K562 (cell line): ENCODE data around the gene DIS3L2. TPM values are rescaled to one million over a fixed set of nuclear protein-coding genes. Genes with fewer than 3 reads are reported as not detected.

Experiments used
- CBFB ChIP-seq: sonication (generic); formaldehyde crosslinking; IDR thresholded peaks from 2 replicates; pipeline ENCODE4 v1.4.0; 2020; ENCODE audit warnings: mild to moderate bottlenecking, missing genetic modification reagents
- EWSR1 ChIP-seq: fragments of 450-650 bp; IDR thresholded peaks from 2 replicates; pipeline ENCODE4 v1.6.1; 2018; ENCODE audit warnings: borderline replicate concordance, mild to moderate bottlenecking, low read depth, moderate library complexity; ENCODE audit not compliant: partially characterized antibody
- FOXM1 ChIP-seq, 2 experiments: fragments of 450-650 bp in 1 of 2; sonication (generic) in 1 of 2; formaldehyde crosslinking in 1 of 2; IDR thresholded peaks; 2 replicates each; pipeline versions ENCODE4 v1.6.1 to v1.9.0; 2017 to 2022; ENCODE audit warnings: low read depth in 2 of 2, mild to moderate bottlenecking in 2 of 2, missing genetic modification reagents in 1 of 2, moderate library complexity in 1 of 2
- GTF2E2 ChIP-seq: fragments of 200-800 bp; sonication (Bioruptor generic); IDR thresholded peaks from 2 replicates; pipeline ENCODE4 v1.6.1; 2016; ENCODE audit warnings: missing genetic modification characterization, missing compliant biosample characterization
- KLF10 ChIP-seq: fragments of 250-450 bp; sonication (Bioruptor Pico); IDR thresholded peaks from 2 replicates; pipeline ENCODE4 v1.6.1; 2021; ENCODE audit warnings: matching md5 sums
- SAFB ChIP-seq: fragments of 200-400 bp; formaldehyde crosslinking; IDR thresholded peaks from 2 replicates; pipeline ENCODE4 v1.6.1; 2017; ENCODE audit warnings: low read depth, low read length, borderline replicate concordance
- TFAP4 ChIP-seq: sonication (generic); formaldehyde crosslinking; IDR thresholded peaks from 2 replicates; pipeline ENCODE4 v1.8.0; 2022; ENCODE audit warnings: missing genetic modification reagents, mild to moderate bottlenecking, moderate library complexity, borderline replicate concordance
- ZBTB1 ChIP-seq: sonication (generic); formaldehyde crosslinking; IDR thresholded peaks from 2 replicates; pipeline ENCODE4 v1.8.1; 2023; ENCODE audit warnings: missing genetic modification reagents, low read depth, mild to moderate bottlenecking, borderline replicate concordance
- ZC3H11A ChIP-seq: IDR thresholded peaks from 2 replicates; pipeline ENCODE4 v1.6.1; 2012; ENCODE audit warnings: low read depth, low read length, improper control_type of control experiment
- ZNF764 ChIP-seq: fragments of 250-450 bp; sonication (Bioruptor Pico); IDR thresholded peaks from 2 replicates; pipeline ENCODE4 v1.4.0; 2020; ENCODE audit warnings: low read depth, mild to moderate bottlenecking, moderate library complexity
- polyA plus RNA-seq, 8 experiments: library from polyadenylated mRNA; depleted of rRNA in 4 of 8; stranded (reverse) in 5 of 8; unstranded in 3 of 8; fragments of >200 nt; fragmentation: Nextera tagmentation in 2 of 8; fragmentation: Illumina TruSeq in 1 of 8; extraction: Ambion mirVana in 2 of 8; extraction: Trizol in 1 of 8; gene quantifications; 2 replicates each; pipeline versions ENCODE4 v1.2.1 to v1.2.3, GENCODE V29; 2011 to 2014; ENCODE audit warnings: inconsistent platforms in 1 of 8, missing spikeins in 1 of 8
- total RNA-seq, 7 experiments: library from RNA; depleted of rRNA in 6 of 7; stranded (reverse); fragments of >200 nt in 6 of 7; fragmentation: Illumina TruSeq in 2 of 7; extraction: Trizol in 2 of 7; gene quantifications; 2 replicates each; pipeline versions ENCODE4 v1.2.1 to v1.2.3, GENCODE V29; 2011 to 2021; ENCODE audit warnings: low replicate concordance in 1 of 7
- TF ChIP-seq, protein P1 (sequence below): sonication (generic); formaldehyde crosslinking; IDR thresholded peaks from 2 replicates; pipeline ENCODE4 v1.8.0; 2022; ENCODE audit warnings: mild to moderate bottlenecking, missing genetic modification reagents
- TF ChIP-seq, protein P2 (sequence below), 3 experiments: IDR thresholded peaks in 2 of 3; conservative IDR thresholded peaks in 1 of 3; 2 replicates each; pipeline ENCODE4 v1.5.1; 2011 to 2012; ENCODE audit warnings: low read length in 3 of 3, mild to moderate bottlenecking in 3 of 3, control low read depth in 2 of 3, improper control_type of control experiment in 1 of 3, inconsistent platforms in 1 of 3, low read depth in 1 of 3, mixed read lengths in 1 of 3, moderate library complexity in 1 of 3; ENCODE audit not compliant: insufficient read depth in 2 of 3

The DIS3L2 gene
- total and polyA plus RNA-seq, 9 of the 15 experiments (the other 6 are each of a cell fraction or from before 2014, with no cell fraction given) = 1.5 to 19.2 (median 11.2) TPM

DNA sequence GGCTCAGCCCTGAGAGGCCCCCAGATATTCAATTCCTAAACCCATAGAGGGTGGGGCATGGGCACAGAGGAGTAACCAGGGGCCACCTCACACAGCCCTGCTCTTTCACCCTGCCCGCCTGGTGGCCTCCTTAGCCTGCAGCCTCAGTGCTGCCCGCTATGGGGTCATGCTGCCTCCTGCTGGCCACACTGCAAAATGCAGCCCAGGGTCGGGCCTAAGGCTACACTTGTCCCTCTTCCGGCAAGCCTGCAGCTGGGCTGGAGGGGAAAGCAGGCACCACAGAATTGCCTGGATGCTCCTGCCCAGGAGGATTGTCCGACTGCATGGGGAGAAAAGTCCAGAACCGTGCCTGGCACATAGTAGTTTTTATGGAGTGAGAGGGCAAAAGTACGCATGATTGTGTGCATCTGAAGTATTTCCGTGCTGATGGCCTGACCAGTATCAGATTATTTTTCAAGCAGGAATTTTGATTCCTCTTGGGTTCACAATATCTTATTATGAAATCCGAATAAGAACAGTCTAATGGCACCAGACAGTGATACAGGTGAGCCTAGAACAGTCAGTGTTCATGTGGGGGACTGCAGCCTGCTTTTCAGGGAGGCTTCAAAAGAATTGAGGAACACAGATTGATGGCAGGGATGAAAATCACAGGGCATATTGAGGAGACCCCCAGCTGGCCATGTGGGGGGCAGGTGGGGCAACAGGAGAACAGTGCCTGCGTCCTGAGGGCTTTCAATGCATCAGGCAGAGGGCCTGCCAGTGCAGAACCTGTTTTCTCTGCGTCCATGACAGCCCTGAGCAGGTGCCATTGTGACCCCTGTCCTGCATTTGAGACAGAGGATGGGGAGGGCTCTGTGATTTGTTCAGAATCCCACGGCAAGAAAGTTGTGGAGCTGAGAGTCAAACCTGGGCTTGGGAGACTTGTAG lies 365.9 kb downstream of the DIS3L2 start (continued):
- TF ChIP-seq EWSR1 = no peak
- peak; percentile 95 for TF ChIP-seq ZNF764 (CRISPR knock-in tag)
- TF ChIP-seq, protein P1, sequence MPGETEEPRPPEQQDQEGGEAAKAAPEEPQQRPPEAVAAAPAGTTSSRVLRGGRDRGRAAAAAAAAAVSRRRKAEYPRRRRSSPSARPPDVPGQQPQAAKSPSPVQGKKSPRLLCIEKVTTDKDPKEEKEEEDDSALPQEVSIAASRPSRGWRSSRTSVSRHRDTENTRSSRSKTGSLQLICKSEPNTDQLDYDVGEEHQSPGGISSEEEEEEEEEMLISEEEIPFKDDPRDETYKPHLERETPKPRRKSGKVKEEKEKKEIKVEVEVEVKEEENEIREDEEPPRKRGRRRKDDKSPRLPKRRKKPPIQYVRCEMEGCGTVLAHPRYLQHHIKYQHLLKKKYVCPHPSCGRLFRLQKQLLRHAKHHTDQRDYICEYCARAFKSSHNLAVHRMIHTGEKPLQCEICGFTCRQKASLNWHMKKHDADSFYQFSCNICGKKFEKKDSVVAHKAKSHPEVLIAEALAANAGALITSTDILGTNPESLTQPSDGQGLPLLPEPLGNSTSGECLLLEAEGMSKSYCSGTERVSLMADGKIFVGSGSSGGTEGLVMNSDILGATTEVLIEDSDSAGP (CRISPR knock-in tag) = no peak
- no peak for TF ChIP-seq KLF10 (CRISPR knock-in tag)
- TF ChIP-seq GTF2E2 = no peak
- TF ChIP-seq SAFB = no peak
- no peak for TF ChIP-seq ZBTB1 (CRISPR knock-in tag)
- TF ChIP-seq CBFB (CRISPR knock-in tag) = no peak
- TF ChIP-seq ZC3H11A = no peak
- peak; percentile 12; the same call in 1 of the 2 replicates for TF ChIP-seq TFAP4 (CRISPR knock-in tag)
- TF ChIP-seq, protein P2, sequence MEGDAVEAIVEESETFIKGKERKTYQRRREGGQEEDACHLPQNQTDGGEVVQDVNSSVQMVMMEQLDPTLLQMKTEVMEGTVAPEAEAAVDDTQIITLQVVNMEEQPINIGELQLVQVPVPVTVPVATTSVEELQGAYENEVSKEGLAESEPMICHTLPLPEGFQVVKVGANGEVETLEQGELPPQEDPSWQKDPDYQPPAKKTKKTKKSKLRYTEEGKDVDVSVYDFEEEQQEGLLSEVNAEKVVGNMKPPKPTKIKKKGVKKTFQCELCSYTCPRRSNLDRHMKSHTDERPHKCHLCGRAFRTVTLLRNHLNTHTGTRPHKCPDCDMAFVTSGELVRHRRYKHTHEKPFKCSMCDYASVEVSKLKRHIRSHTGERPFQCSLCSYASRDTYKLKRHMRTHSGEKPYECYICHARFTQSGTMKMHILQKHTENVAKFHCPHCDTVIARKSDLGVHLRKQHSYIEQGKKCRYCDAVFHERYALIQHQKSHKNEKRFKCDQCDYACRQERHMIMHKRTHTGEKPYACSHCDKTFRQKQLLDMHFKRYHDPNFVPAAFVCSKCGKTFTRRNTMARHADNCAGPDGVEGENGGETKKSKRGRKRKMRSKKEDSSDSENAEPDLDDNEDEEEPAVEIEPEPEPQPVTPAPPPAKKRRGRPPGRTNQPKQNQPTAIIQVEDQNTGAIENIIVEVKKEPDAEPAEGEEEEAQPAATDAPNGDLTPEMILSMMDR (IDR thresholded peaks at IDR 0.05 in 2 of 3, conservative IDR thresholded peaks at IDR 0.05 in 1 of 3; ENCODE audit: insufficient read depth in 2 of 3, low read depth in 1 of 3, low read length in 3 of 3) = peak; percentile 72 to 90 (median 73)
- TF ChIP-seq FOXM1 (IDR thresholded peaks at IDR 0.05; ENCODE audit: low read depth) = no peak
- no peak for TF ChIP-seq FOXM1 (CRISPR knock-in tag; IDR thresholded peaks at IDR 0.05; ENCODE audit: low read depth)
